ENCODE data around the gene ODF2L.

The ODF2L gene

GRCh38 chr1:86305731-86306130 lies 90.4 kb downstream of the ODF2L start:
- no peak for DNase-seq (ENCODE audit: low read depth)

- no peak for DNase-seq (ENCODE audit: low read depth)
Measured at GRCh38 chr1:86303041-86303690, 93.0 kb downstream of the ODF2L start.

Data from GM04503 (cell line).